Sigmoid colon (tissue), 4 donors: ENCODE measurements around the gene HLA-DQA1.

Experiments used
- CTCF ChIP-seq, 4 experiments: fragments of 450-650 bp in 3 of 4; fragments of 200-600 bp in 1 of 4; IDR thresholded peaks; one replicate each; pipeline ENCODE4 v1.5.1; 2016 to 2019; ENCODE audit warnings: antibody characterized with exemption in 4 of 4, mild to moderate bottlenecking in 3 of 4, moderate library complexity in 2 of 4
- EP300 ChIP-seq, 4 donors: sonication (generic); formaldehyde crosslinking; IDR thresholded peaks; one replicate each; pipeline ENCODE4 v1.6.1; 2017; ENCODE audit warnings: antibody characterized with exemption in 4 of 4
- POLR2A ChIP-seq, 2 donors: fragments of 450-650 bp; IDR thresholded peaks; one replicate each; pipeline ENCODE4 v1.6.1; 2016; ENCODE audit warnings: antibody characterized with exemption in 2 of 2, mild to moderate bottlenecking in 2 of 2, moderate library complexity in 2 of 2
- POLR2AphosphoS5 ChIP-seq, 4 donors: sonication (generic); formaldehyde crosslinking; IDR thresholded peaks; one replicate each; pipeline ENCODE4 v1.6.1; 2017; ENCODE audit warnings: antibody characterized with exemption in 4 of 4

GRCh38 chr6:32637219-32637880, at the start of gene HLA-DQA1:
- TF ChIP-seq CTCF (IDR thresholded peaks at IDR 0.05) (no peak), POLR2A (IDR thresholded peaks at IDR 0.05) (no peak), EP300 (IDR thresholded peaks at IDR 0.05) (no peak), POLR2AphosphoS5 (IDR thresholded peaks at IDR 0.05) (peak in 2 of 4 donors; percentile 54 to 63)
